Sigmoid colon (tissue), 7 donors: ENCODE data around the gene RPS6KA1. TPM values are rescaled to one million over a fixed set of nuclear protein-coding genes. Genes with fewer than 3 reads are reported as not detected.

Source experiments
- DNase-seq: peaks from one replicate; pipeline ENCODE4 v3.0.0-alpha.2; 2019
- H3K27ac ChIP-seq, 4 donors: fragments of 200-600 bp; sonication (generic); one replicate each; pipeline ENCODE4 v1.5.1; 2016 to 2019; ENCODE audit warnings: mild to moderate bottlenecking in 1 of 4
- H3K27me3 ChIP-seq, 3 donors: fragments of 200-600 bp; sonication (generic); one replicate each; pipeline ENCODE4 v1.5.1; 2019; ENCODE audit warnings: mild to moderate bottlenecking in 1 of 3
- H3K36me3 ChIP-seq, 4 donors: fragments of 200-600 bp; sonication (generic); one replicate each; pipeline ENCODE4 v1.5.1; 2016 to 2019
- H3K4me1 ChIP-seq, 4 donors: fragments of 200-600 bp; sonication (generic); one replicate each; pipeline ENCODE4 v1.5.1; 2017 to 2019
- H3K4me3 ChIP-seq, 4 donors: fragments of 200-600 bp; sonication (generic); one replicate each; pipeline ENCODE4 v1.5.1; 2017 to 2019; ENCODE audit warnings: mild to moderate bottlenecking in 2 of 4, moderate library complexity in 1 of 4
- H3K9me3 ChIP-seq, 4 donors: fragments of 200-600 bp in 3 of 4; sonication (generic) in 3 of 4; one replicate each; pipeline versions ENCODE4 v1.5.1 to v1.6.1; 2013 to 2019
- CTCF ChIP-seq, 4 experiments: fragments of 450-650 bp in 3 of 4; fragments of 200-600 bp in 1 of 4; IDR thresholded peaks; one replicate each; pipeline ENCODE4 v1.5.1; 2016 to 2019; ENCODE audit warnings: antibody characterized with exemption in 4 of 4, mild to moderate bottlenecking in 3 of 4, moderate library complexity in 2 of 4
- EP300 ChIP-seq, 4 donors: sonication (generic); formaldehyde crosslinking; IDR thresholded peaks; one replicate each; pipeline ENCODE4 v1.6.1; 2017; ENCODE audit warnings: antibody characterized with exemption in 4 of 4
- POLR2A ChIP-seq, 2 donors: fragments of 450-650 bp; IDR thresholded peaks; one replicate each; pipeline ENCODE4 v1.6.1; 2016; ENCODE audit warnings: antibody characterized with exemption in 2 of 2, mild to moderate bottlenecking in 2 of 2, moderate library complexity in 2 of 2
- POLR2AphosphoS5 ChIP-seq, 4 donors: sonication (generic); formaldehyde crosslinking; IDR thresholded peaks; one replicate each; pipeline ENCODE4 v1.6.1; 2017; ENCODE audit warnings: antibody characterized with exemption in 4 of 4
- WGBS, 2 donors: extraction: QIAGEN DNeasy Blood & Tissue Kit; methylation state at CpG; one replicate each; pipeline ENCODE4 v1.1.7; 2013; 5-methylcytosine and 5-hydroxymethylcytosine counted together
- intact Hi-C: fragments of 100-400 bp; cut with DNase I; formaldehyde crosslinking; loops from one replicate; pipeline ENCODE4 v1.15.1; 2023
- polyA plus RNA-seq, 3 donors: library from polyadenylated mRNA; stranded (reverse); fragments of 200-250 nt; gene quantifications; one replicate each; pipeline ENCODE4 v1.2.3, GENCODE V29; 2013
- total RNA-seq, 4 donors: library from RNA; depleted of rRNA; stranded (reverse); fragments of >200 nt; gene quantifications; one replicate each; pipeline ENCODE4 v1.1.0, GENCODE V29; 2016
- donor health status: healthy with polysubstance abuse.
- donor health status: Bipolar disorder and iron deficiency.
- donor health status: healthy.

RPS6KA1 gene
- total and polyA plus RNA-seq, 7 donors, result 2.5 to 116 (median 11.5) TPM

GRCh38 chr1:26536081-26536480 is 6.5 kb downstream of the RPS6KA1 start:
- TF ChIP-seq POLR2A (IDR thresholded peaks at IDR 0.05), result no peak
- TF ChIP-seq POLR2AphosphoS5 (IDR thresholded peaks at IDR 0.05), result no peak
- TF ChIP-seq EP300 (IDR thresholded peaks at IDR 0.05), result no peak
- TF ChIP-seq CTCF (IDR thresholded peaks at IDR 0.05), result no peak
- Histone ChIP-seq H3K9me3 (no peaks in the 10 kb centered on the region), H3K36me3 (no peaks in the 10 kb centered on the region), H3K27me3 (no peaks in the 10 kb centered on the region), H3K27ac (no peak overlapping the region), H3K4me1 (no peaks in the 10 kb centered on the region), H3K4me3 (no peak overlapping the region)
- intact Hi-C loops, result no loop called here
- DNase-seq, result no peak
- WGBS, 2 donors, result 67 to 69% methylated on average over 5 of the region's 5 CpGs

GRCh38 chr1:26536521-26536920 is 7.0 kb downstream of the RPS6KA1 start:
- H3K4me3 ChIP-seq, result no peak overlapping the region
- TF ChIP-seq POLR2AphosphoS5 (IDR thresholded peaks at IDR 0.05), result no peak
- TF ChIP-seq EP300 (IDR thresholded peaks at IDR 0.05), result no peak
- no peak for TF ChIP-seq CTCF (IDR thresholded peaks at IDR 0.05)
- no peak for TF ChIP-seq POLR2A (IDR thresholded peaks at IDR 0.05)
- intact Hi-C loops, result no loop called here
- WGBS, 2 donors, result 96 to 98% methylated on average over 2 of the region's 2 CpGs
- no peak overlapping the region for H3K27ac ChIP-seq
- H3K4me1 ChIP-seq, result no peaks in the 10 kb centered on the region
- H3K27me3 ChIP-seq, result no peaks in the 10 kb centered on the region
- H3K9me3 ChIP-seq, result no peaks in the 10 kb centered on the region
- no peak for DNase-seq
- no peaks in the 10 kb centered on the region for H3K36me3 ChIP-seq

GRCh38 chr1:26537951-26538352 is 8.4 kb downstream of the RPS6KA1 start:
- no peak overlapping the region for H3K4me3 ChIP-seq
- WGBS, 2 donors, result 30 to 37% methylated on average over 2 of the region's 2 CpGs
- H3K9me3 ChIP-seq, result no peaks in the 10 kb centered on the region
- H3K4me1 ChIP-seq, result no peaks in the 10 kb centered on the region
- no peak overlapping the region for H3K27ac ChIP-seq
- DNase-seq, result no peak
- TF ChIP-seq POLR2A (IDR thresholded peaks at IDR 0.05) (no peak), POLR2AphosphoS5 (IDR thresholded peaks at IDR 0.05) (no peak), EP300 (IDR thresholded peaks at IDR 0.05) (no peak), CTCF (IDR thresholded peaks at IDR 0.05) (no peak)
- no peaks in the 10 kb centered on the region for H3K36me3 ChIP-seq
- intact Hi-C loops, result no loop called here
- no peaks in the 10 kb centered on the region for H3K27me3 ChIP-seq

GRCh38 chr1:26538480-26539412 is 9.2 kb downstream of the RPS6KA1 start:
- Histone ChIP-seq H3K4me1 (no peaks in the 10 kb centered on the region), H3K27me3 (no peaks in the 10 kb centered on the region), H3K36me3 (no peaks in the 10 kb centered on the region), H3K9me3 (no peaks in the 10 kb centered on the region), H3K4me3 (no peak overlapping the region), H3K27ac (no peak overlapping the region)
- 74 to 82% methylated on average over 14 of the region's 14 CpGs for WGBS, 2 donors
- no peak for TF ChIP-seq POLR2AphosphoS5 (IDR thresholded peaks at IDR 0.05)
- no peak for TF ChIP-seq CTCF (IDR thresholded peaks at IDR 0.05)
- no peak for TF ChIP-seq POLR2A (IDR thresholded peaks at IDR 0.05)
- TF ChIP-seq EP300 (IDR thresholded peaks at IDR 0.05), result no peak
- intact Hi-C loops, result no loop called here
- no peak for DNase-seq
